ENCODE data around the gene SPEN.

DNA sequence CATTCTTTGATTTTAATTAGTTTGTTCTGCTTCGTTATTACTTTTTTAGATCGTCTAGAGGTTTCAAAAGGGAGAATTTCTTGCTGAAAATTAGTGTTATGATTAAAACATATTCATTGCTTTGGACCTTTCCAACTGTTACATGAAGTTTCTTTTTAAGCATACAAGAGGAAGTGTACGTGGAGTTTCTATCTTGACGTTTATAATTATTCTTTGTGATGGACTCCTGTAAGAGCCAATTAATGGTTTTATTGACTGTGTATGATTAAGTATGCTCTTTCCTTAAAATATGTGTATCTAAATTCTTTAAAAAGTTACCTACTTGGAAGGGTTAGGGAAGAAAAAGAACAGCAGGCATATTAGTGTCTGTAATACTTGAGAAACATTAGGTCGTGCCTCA is 37.8 kb downstream of the SPEN start:
- TF ChIP-seq, protein P1, sequence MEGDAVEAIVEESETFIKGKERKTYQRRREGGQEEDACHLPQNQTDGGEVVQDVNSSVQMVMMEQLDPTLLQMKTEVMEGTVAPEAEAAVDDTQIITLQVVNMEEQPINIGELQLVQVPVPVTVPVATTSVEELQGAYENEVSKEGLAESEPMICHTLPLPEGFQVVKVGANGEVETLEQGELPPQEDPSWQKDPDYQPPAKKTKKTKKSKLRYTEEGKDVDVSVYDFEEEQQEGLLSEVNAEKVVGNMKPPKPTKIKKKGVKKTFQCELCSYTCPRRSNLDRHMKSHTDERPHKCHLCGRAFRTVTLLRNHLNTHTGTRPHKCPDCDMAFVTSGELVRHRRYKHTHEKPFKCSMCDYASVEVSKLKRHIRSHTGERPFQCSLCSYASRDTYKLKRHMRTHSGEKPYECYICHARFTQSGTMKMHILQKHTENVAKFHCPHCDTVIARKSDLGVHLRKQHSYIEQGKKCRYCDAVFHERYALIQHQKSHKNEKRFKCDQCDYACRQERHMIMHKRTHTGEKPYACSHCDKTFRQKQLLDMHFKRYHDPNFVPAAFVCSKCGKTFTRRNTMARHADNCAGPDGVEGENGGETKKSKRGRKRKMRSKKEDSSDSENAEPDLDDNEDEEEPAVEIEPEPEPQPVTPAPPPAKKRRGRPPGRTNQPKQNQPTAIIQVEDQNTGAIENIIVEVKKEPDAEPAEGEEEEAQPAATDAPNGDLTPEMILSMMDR (conservative IDR thresholded peaks at IDR 0.05; ENCODE audit: low read depth, low read length) = no peak
- TF ChIP-seq ELK1 (IDR thresholded peaks at IDR 0.05; ENCODE audit: borderline replicate concordance, low read depth, low read length) = no peak
- no peak for TF ChIP-seq MXI1 (IDR thresholded peaks at IDR 0.05; ENCODE audit: borderline replicate concordance, low read depth, low read length)
- no peak for TF ChIP-seq MAFK (IDR thresholded peaks at IDR 0.05; ENCODE audit: low read depth, low read length)
- TF ChIP-seq CHD1 (IDR thresholded peaks at IDR 0.05; ENCODE audit: low read depth, low read length) = no peak
- no peak for TF ChIP-seq POLR2A (IDR thresholded peaks at IDR 0.05; ENCODE audit: low read depth, low read length)
- no peak for TF ChIP-seq CEBPB (IDR thresholded peaks at IDR 0.05; ENCODE audit: low read depth, low read length)
- TF ChIP-seq SMC3 (IDR thresholded peaks at IDR 0.05; ENCODE audit: low read depth, low read length) = no peak
- no peak for TF ChIP-seq BHLHE40 (IDR thresholded peaks at IDR 0.05; ENCODE audit: low read depth, low read length)
- TF ChIP-seq NFE2L2 (IDR thresholded peaks at IDR 0.05; ENCODE audit: low read depth, low read length) = no peak
- TF ChIP-seq, protein P2, sequence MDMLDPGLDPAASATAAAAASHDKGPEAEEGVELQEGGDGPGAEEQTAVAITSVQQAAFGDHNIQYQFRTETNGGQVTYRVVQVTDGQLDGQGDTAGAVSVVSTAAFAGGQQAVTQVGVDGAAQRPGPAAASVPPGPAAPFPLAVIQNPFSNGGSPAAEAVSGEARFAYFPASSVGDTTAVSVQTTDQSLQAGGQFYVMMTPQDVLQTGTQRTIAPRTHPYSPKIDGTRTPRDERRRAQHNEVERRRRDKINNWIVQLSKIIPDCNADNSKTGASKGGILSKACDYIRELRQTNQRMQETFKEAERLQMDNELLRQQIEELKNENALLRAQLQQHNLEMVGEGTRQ (IDR thresholded peaks at IDR 0.05; ENCODE audit: low read depth, low read length) = no peak
